Neural progenitor cell (in vitro differentiated cells): ENCODE data around the gene ZNF91.
"Not testable (repeated sequence)": the region's sequence is repeated elsewhere in the genome, so short reads cannot be mapped to it uniquely, and the experiment has no call there.

ENCODE experiments used
- EZH2 ChIP-seq: fragments of 200-600 bp; sonication (generic); IDR thresholded peaks from 2 replicates; pipeline ENCODE4 v1.6.1; 2017; ENCODE audit warnings: antibody characterized with exemption, mild to moderate bottlenecking, moderate library complexity
- EZH2phosphoT487 ChIP-seq: fragments of 200-600 bp; sonication (generic); IDR thresholded peaks from 2 replicates; pipeline ENCODE4 v1.6.1; 2017; ENCODE audit warnings: antibody characterized with exemption
- TF ChIP-seq, protein P1 (sequence below): fragments of 200-600 bp; sonication (generic); IDR thresholded peaks from 2 replicates; pipeline ENCODE4 v1.5.1; 2017; ENCODE audit warnings: antibody characterized with exemption, mild to moderate bottlenecking

DNA sequence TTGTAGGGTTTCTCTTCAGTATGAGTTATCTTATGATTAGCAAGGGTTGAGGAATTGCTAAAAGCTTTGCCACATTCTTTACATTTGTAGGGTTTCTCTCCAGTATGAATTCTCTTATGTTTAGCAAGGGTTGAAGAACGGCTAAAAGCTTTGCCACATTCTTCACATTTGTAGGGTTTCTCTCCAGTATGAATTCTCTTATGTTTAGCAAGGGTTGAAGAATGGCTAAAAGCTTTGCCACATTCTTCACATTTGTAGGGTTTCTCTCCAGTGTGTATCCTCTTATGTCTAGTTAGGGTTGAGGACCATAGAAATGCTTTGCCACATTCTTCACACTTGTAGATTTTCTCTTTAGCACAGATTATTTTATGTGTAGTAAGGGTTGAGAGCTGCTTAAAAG, 33.4 kb downstream of the ZNF91 start:
- TF ChIP-seq, protein P1, sequence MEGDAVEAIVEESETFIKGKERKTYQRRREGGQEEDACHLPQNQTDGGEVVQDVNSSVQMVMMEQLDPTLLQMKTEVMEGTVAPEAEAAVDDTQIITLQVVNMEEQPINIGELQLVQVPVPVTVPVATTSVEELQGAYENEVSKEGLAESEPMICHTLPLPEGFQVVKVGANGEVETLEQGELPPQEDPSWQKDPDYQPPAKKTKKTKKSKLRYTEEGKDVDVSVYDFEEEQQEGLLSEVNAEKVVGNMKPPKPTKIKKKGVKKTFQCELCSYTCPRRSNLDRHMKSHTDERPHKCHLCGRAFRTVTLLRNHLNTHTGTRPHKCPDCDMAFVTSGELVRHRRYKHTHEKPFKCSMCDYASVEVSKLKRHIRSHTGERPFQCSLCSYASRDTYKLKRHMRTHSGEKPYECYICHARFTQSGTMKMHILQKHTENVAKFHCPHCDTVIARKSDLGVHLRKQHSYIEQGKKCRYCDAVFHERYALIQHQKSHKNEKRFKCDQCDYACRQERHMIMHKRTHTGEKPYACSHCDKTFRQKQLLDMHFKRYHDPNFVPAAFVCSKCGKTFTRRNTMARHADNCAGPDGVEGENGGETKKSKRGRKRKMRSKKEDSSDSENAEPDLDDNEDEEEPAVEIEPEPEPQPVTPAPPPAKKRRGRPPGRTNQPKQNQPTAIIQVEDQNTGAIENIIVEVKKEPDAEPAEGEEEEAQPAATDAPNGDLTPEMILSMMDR = not testable (repeated sequence)
- TF ChIP-seq EZH2, EZH2phosphoT487: not testable (repeated sequence)
